K562 (cell line): Measurements from ENCODE around the gene COX15. TPM values are rescaled to one million over a fixed set of nuclear protein-coding genes. Genes with fewer than 3 reads are reported as not detected.

Experiments used
- ARID1B ChIP-seq: fragments of 450-650 bp; IDR thresholded peaks from 2 replicates; pipeline ENCODE4 v1.6.1; 2016; ENCODE audit warnings: antibody characterized with exemption, mild to moderate bottlenecking, inconsistent platforms
- CEBPB ChIP-seq: fragments of 450-650 bp; IDR thresholded peaks from 2 replicates; pipeline ENCODE4 v1.6.1; 2016; ENCODE audit warnings: missing genetic modification characterization, missing compliant biosample characterization
- FOS ChIP-seq: IDR thresholded peaks from 3 replicates; pipeline ENCODE4 v1.6.1; 2011; ENCODE audit not compliant: insufficient read length; ENCODE audit errors: extremely low read depth
- GATAD2B ChIP-seq: fragments of 450-650 bp; IDR thresholded peaks from 2 replicates; pipeline ENCODE4 v1.6.1; 2017; ENCODE audit warnings: mild to moderate bottlenecking, borderline replicate concordance
- HMG20B ChIP-seq: fragments of 250-450 bp; sonication (Bioruptor Pico); IDR thresholded peaks from 2 replicates; pipeline ENCODE4 v1.5.0; 2021; ENCODE audit warnings: mild to moderate bottlenecking
- JUN ChIP-seq, 2 experiments: sonication (generic) in 1 of 2; formaldehyde crosslinking in 1 of 2; IDR thresholded peaks; 2 replicates each; pipeline versions ENCODE4 v1.6.1 to v1.8.0; 2012 to 2022; ENCODE audit warnings: borderline replicate concordance in 2 of 2, mild to moderate bottlenecking in 2 of 2, improper control_type of control experiment in 1 of 2, low read depth in 1 of 2, low read length in 1 of 2, missing genetic modification reagents in 1 of 2
- JUNB ChIP-seq: fragments of 450-650 bp; formaldehyde crosslinking; conservative IDR thresholded peaks from 2 replicates; pipeline ENCODE4 v1.4.0; 2020; ENCODE audit warnings: mild to moderate bottlenecking
- MAFG ChIP-seq: fragments of 450-650 bp; conservative IDR thresholded peaks from 2 replicates; pipeline ENCODE4 v1.6.1; 2016; ENCODE audit warnings: missing genetic modification characterization, missing compliant biosample characterization
- PRMT5 ChIP-seq: sonication (generic); formaldehyde crosslinking; IDR thresholded peaks from 2 replicates; pipeline ENCODE4 v1.5.0; 2020; ENCODE audit warnings: missing genetic modification reagents
- SMARCA4 ChIP-seq: fragments of 450-650 bp; IDR thresholded peaks from 2 replicates; pipeline ENCODE4 v1.6.1; 2016
- SMARCC2 ChIP-seq: fragments of 450-650 bp; IDR thresholded peaks from 2 replicates; pipeline ENCODE4 v1.6.1; 2017; ENCODE audit warnings: antibody characterized with exemption, moderate library complexity, mild to moderate bottlenecking, low read depth
- ZNF212 ChIP-seq: fragments of 450-650 bp; formaldehyde crosslinking; IDR thresholded peaks from 2 replicates; pipeline ENCODE4 v1.4.0; 2020; ENCODE audit warnings: mild to moderate bottlenecking
- ZNF318 ChIP-seq, 2 experiments: fragments of 450-650 bp; IDR thresholded peaks; 2 replicates each; pipeline ENCODE4 v1.6.1; 2016; ENCODE audit warnings: mild to moderate bottlenecking in 2 of 2, borderline replicate concordance in 1 of 2, low read depth in 1 of 2, moderate library complexity in 1 of 2
- polyA plus RNA-seq, 8 experiments: library from polyadenylated mRNA; depleted of rRNA in 4 of 8; stranded (reverse) in 5 of 8; unstranded in 3 of 8; fragments of >200 nt; fragmentation: Nextera tagmentation in 2 of 8; fragmentation: Illumina TruSeq in 1 of 8; extraction: Ambion mirVana in 2 of 8; extraction: Trizol in 1 of 8; gene quantifications; 2 replicates each; pipeline versions ENCODE4 v1.2.1 to v1.2.3, GENCODE V29; 2011 to 2014; ENCODE audit warnings: inconsistent platforms in 1 of 8, missing spikeins in 1 of 8
- total RNA-seq, 7 experiments: library from RNA; depleted of rRNA in 6 of 7; stranded (reverse); fragments of >200 nt in 6 of 7; fragmentation: Illumina TruSeq in 2 of 7; extraction: Trizol in 2 of 7; gene quantifications; 2 replicates each; pipeline versions ENCODE4 v1.2.1 to v1.2.3, GENCODE V29; 2011 to 2021; ENCODE audit warnings: low replicate concordance in 1 of 7
- TF ChIP-seq, protein P1 (sequence below): IDR thresholded peaks from 3 replicates; pipeline ENCODE4 v1.6.1; 2011; ENCODE audit warnings: borderline replicate concordance, mild to moderate bottlenecking, moderate library complexity; ENCODE audit not compliant: insufficient read length; ENCODE audit errors: extremely low read depth

COX15 gene
- total and polyA plus RNA-seq, 9 of the 15 experiments (the other 6 are each of a cell fraction or from before 2014, with no cell fraction given), result 17.4 to 45.1 (median 23.7) TPM

GRCh38 chr10:99775850-99776249 is 43.9 kb upstream of the COX15 start (continued):
- TF ChIP-seq FOS (peak; percentile 43), JUNB (CRISPR knock-in tag) (0 out of 2 replicates have a peak, but pooled peaks have one; percentile 13), SMARCA4 (peak; percentile 88), ARID1B (peak; percentile 78), GATAD2B (peak; percentile 21; the same call in 1 of the 2 replicates), MAFG (peak; percentile 93), ZNF212 (no peak), SMARCC2 (peak; percentile 85), PRMT5 (CRISPR knock-in tag) (no peak), JUN (IDR thresholded peaks at IDR 0.05; ENCODE audit: borderline replicate concordance, low read depth, low read length) (peak; percentile 85), JUN (CRISPR knock-in tag; IDR thresholded peaks at IDR 0.05; ENCODE audit: borderline replicate concordance) (no peak), ZNF318 (IDR thresholded peaks at IDR 0.05; ENCODE audit: borderline replicate concordance in 1 of 2, low read depth in 1 of 2) (peak in 1 of 2 experiments; percentile 58; a peak in 1 of 4 replicates), CEBPB (peak; percentile 50; the same call in 1 of the 2 replicates), HMG20B (CRISPR knock-in tag) (no peak)
- TF ChIP-seq, protein P1, sequence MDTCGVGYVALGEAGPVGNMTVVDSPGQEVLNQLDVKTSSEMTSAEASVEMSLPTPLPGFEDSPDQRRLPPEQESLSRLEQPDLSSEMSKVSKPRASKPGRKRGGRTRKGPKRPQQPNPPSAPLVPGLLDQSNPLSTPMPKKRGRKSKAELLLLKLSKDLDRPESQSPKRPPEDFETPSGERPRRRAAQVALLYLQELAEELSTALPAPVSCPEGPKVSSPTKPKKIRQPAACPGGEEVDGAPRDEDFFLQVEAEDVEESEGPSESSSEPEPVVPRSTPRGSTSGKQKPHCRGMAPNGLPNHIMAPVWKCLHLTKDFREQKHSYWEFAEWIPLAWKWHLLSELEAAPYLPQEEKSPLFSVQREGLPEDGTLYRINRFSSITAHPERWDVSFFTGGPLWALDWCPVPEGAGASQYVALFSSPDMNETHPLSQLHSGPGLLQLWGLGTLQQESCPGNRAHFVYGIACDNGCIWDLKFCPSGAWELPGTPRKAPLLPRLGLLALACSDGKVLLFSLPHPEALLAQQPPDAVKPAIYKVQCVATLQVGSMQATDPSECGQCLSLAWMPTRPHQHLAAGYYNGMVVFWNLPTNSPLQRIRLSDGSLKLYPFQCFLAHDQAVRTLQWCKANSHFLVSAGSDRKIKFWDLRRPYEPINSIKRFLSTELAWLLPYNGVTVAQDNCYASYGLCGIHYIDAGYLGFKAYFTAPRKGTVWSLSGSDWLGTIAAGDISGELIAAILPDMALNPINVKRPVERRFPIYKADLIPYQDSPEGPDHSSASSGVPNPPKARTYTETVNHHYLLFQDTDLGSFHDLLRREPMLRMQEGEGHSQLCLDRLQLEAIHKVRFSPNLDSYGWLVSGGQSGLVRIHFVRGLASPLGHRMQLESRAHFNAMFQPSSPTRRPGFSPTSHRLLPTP, result no peak
